Esophagus squamous epithelium (tissue), 5 donors: Measurements from ENCODE around the gene FAM151A. TPM values are rescaled to one million over a fixed set of nuclear protein-coding genes. Genes with fewer than 3 reads are reported as not detected.

ENCODE experiments used
- DNase-seq: peaks from one replicate; lab custom pipeline; 2025; lab: John Stamatoyannopoulos, UW
- H3K27ac ChIP-seq, 4 donors: fragments of 200-600 bp; sonication (generic); one replicate each; pipeline ENCODE4 v1.5.1; 2016 to 2019; ENCODE audit warnings: mild to moderate bottlenecking in 1 of 4
- H3K27me3 ChIP-seq, 4 donors: fragments of 200-600 bp; sonication (generic); 1 replicate in 3 of 4; 2 replicates in 1 of 4; pipeline versions ENCODE4 v1.5.1 to v1.6.0; 2017 to 2021; ENCODE audit warnings: antibody characterized with exemption in 1 of 4
- H3K36me3 ChIP-seq, 3 donors: fragments of 200-600 bp; sonication (generic); one replicate each; pipeline ENCODE4 v1.5.1; 2016 to 2019
- H3K4me1 ChIP-seq, 3 donors: fragments of 200-600 bp; sonication (generic); one replicate each; pipeline ENCODE4 v1.5.1; 2017 to 2019
- H3K4me3 ChIP-seq, 4 donors: fragments of 200-600 bp; sonication (generic); 1 replicate in 3 of 4; 2 replicates in 1 of 4; pipeline ENCODE4 v1.5.1; 2016 to 2019; ENCODE audit warnings: mild to moderate bottlenecking in 2 of 4, moderate library complexity in 1 of 4
- H3K9me3 ChIP-seq, 3 donors: fragments of 200-600 bp; sonication (generic); one replicate each; pipeline ENCODE4 v1.5.1; 2016 to 2019
- CTCF ChIP-seq, 6 experiments: fragments of 450-650 bp in 4 of 6; fragments of 200-600 bp in 2 of 6; sonication (generic) in 2 of 6; IDR thresholded peaks; one replicate each; pipeline ENCODE4 v1.5.1; 2016 to 2019; ENCODE audit warnings: antibody characterized with exemption in 6 of 6, mild to moderate bottlenecking in 4 of 6, moderate library complexity in 4 of 6
- POLR2A ChIP-seq, 4 donors: fragments of 450-650 bp; IDR thresholded peaks; one replicate each; pipeline ENCODE4 v1.6.1; 2017; ENCODE audit warnings: antibody characterized with exemption in 4 of 4, mild to moderate bottlenecking in 4 of 4, moderate library complexity in 3 of 4
- WGBS, 2 donors: methylation state at CpG; one replicate each; pipeline ENCODE4 v1.1.5; 2018; 5-methylcytosine and 5-hydroxymethylcytosine counted together
- intact Hi-C: fragments of 100-400 bp; cut with DNase I; formaldehyde crosslinking; loops from one replicate; pipeline ENCODE4 v1.15.0; 2022
- total RNA-seq, 4 donors: library from RNA; depleted of rRNA; stranded (reverse); fragments of >200 nt; gene quantifications; one replicate each; pipeline ENCODE4 v1.1.0, GENCODE V29; 2016
- donor health status: DM: yes; HTN: yes; CAD: no.

FAM151A gene
- total RNA-seq, 4 donors from 2014 or later, result 0.35 TPM; not detected in 3

DNA sequence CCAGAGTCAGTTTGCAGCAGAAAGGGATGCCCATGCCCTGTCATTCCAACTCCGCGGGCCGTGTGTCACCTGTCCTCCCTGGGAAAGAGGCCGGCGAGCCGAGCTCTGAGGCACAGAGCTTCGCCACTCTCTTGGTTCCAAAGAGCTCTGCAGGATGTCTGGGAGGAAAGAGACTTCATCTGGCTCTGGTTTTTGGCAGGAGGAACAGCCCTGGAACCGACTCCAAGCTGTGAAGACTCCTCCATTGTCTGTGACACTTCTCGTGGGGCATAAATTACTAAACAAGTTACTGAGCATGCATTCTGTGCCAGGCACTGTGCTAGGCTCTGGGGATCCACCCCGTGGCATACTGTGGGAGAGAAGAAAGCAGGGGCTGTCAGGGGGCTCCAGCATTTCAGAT is 3.9 kb upstream of the FAM151A start:
- no peak for DNase-seq
- H3K27ac ChIP-seq, result no peak overlapping the region
- no peak overlapping the region for H3K4me3 ChIP-seq
- peaks cover 0 to 6% (median 5%) of the 10 kb centered on the region in 3 donors for H3K4me1 ChIP-seq
- no peaks in the 10 kb centered on the region for H3K9me3 ChIP-seq
- H3K36me3 ChIP-seq, result no peaks in the 10 kb centered on the region
- H3K27me3 ChIP-seq, result peaks cover 0 to 6% (median 0%) of the 10 kb centered on the region in 4 donors
- intact Hi-C loops, result no loop called here
- no peak for TF ChIP-seq CTCF (IDR thresholded peaks at IDR 0.05)
- TF ChIP-seq POLR2A (IDR thresholded peaks at IDR 0.05), result no peak
- 80% methylated on average over 1 of the region's 10 CpGs; no CpG with 5 or more reads in 1 of the 2 donors for WGBS, 2 donors

- Histone ChIP-seq H3K27ac (no peak overlapping the region), H3K9me3 (no peaks in the 10 kb centered on the region), H3K4me1 (peaks cover 0 to 5% (median 0%) of the 10 kb centered on the region in 3 donors), H3K4me3 (no peak overlapping the region), H3K27me3 (peaks cover 0 to 6% (median 0%) of the 10 kb centered on the region in 4 donors), H3K36me3 (no peaks in the 10 kb centered on the region)
- DNase-seq, result no peak
- intact Hi-C loops, result no loop called here
- 65 to 69% methylated on average over 6 to 8 of the region's 8 CpGs for WGBS, 2 donors
- TF ChIP-seq CTCF (IDR thresholded peaks at IDR 0.05) (no peak), POLR2A (IDR thresholded peaks at IDR 0.05) (no peak)
Measured at GRCh38 chr1:54624466-54625464, 1.4 kb upstream of the FAM151A start.

DNA sequence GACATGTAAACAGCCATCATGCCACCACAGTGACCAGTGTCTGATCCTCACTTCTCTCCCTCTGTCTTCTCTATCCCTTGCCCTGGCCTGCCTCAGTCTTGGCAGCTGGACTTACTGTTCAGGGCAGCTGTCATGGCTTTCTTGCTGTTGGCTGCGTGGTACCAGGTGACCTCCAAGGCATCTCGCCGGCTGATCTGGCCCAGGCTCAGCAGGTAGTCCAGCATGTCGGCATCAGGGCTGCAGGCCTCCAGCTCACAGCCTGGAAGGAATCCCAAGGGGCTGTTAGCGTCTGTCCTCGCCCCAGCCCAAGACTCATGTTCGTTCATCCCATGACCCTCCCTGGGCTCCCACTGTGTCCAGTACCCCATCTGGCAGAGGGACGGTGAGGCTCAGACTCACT is 3.6 kb downstream of the FAM151A start:
- Histone ChIP-seq H3K27ac (no peak overlapping the region), H3K9me3 (no peaks in the 10 kb centered on the region), H3K4me3 (no peak overlapping the region), H3K4me1 (peaks cover 0 to 10% (median 5%) of the 10 kb centered on the region in 3 donors), H3K27me3 (peaks cover 0 to 6% (median 0%) of the 10 kb centered on the region in 4 donors), H3K36me3 (no peaks in the 10 kb centered on the region)
- TF ChIP-seq POLR2A (IDR thresholded peaks at IDR 0.05), result no peak
- no peak for TF ChIP-seq CTCF (IDR thresholded peaks at IDR 0.05)
- WGBS, 2 donors, result 67 to 93% methylated on average over 2 to 3 of the region's 8 CpGs
- intact Hi-C loops, result no loop called here
- DNase-seq, result no peak

DNA sequence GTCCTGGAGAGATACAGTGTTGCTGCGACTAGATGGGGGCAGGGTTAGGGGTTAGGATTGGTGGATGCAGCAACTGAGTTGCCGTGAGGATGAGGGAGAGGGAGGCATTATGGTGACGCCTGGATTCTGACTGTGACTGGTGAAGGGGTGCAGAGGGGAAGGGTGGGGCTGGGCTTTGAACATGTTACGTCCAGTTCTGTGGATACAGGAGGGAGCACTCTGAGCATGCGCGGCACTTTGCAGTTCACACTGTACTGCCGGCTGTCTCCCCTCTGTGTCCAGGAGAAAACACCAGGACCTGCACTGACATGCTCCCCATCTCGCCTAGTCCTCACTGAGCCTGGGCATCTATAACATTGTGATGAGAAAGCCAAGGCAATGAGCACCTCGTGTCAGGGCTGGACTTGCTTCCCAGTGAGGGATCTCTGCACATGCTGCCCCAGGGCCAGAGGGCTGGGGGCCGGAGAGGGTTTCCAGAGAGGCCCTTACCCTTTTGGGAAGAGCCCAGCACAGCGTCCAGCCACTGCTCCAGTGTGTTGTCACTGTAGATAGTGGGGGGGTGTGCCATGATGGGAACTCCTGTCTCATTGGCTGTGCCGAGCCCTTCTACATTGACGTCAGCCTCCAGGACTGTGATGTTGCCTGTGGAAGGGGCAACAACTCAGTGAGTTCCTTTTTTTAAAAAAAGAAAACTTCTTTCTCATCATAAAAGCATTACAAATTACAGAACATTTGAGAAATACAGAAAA is 7.6 kb downstream of the FAM151A start:
- no peak overlapping the region for H3K4me3 ChIP-seq
- H3K9me3 ChIP-seq, result no peaks in the 10 kb centered on the region
- DNase-seq, result no peak
- 38 to 63% methylated on average over 10 to 11 of the region's 13 CpGs for WGBS, 2 donors
- TF ChIP-seq CTCF (IDR thresholded peaks at IDR 0.05) (no peak), POLR2A (IDR thresholded peaks at IDR 0.05) (no peak)
- intact Hi-C loops, result no loop called here
- H3K36me3 ChIP-seq, result no peaks in the 10 kb centered on the region
- peaks cover 0 to 10% (median 0%) of the 10 kb centered on the region in 3 donors for H3K4me1 ChIP-seq
- H3K27ac ChIP-seq, result no peak overlapping the region
- no peaks in the 10 kb centered on the region for H3K27me3 ChIP-seq
